Neutrophil (primary cell): Measurements from ENCODE around the gene KCNIP1.

Experiments
- H3K27ac ChIP-seq: fragments of 200-600 bp; sonication (generic); 2 replicates; pipeline ENCODE4 v1.5.1; 2016; ENCODE audit warnings: mild to moderate bottlenecking, moderate library complexity
- H3K27me3 ChIP-seq: fragments of 200-600 bp; sonication (generic); 2 replicates; pipeline ENCODE4 v1.6.0; 2016; ENCODE audit warnings: mild to moderate bottlenecking
- H3K36me3 ChIP-seq: fragments of 200-600 bp; sonication (generic); 2 replicates; pipeline ENCODE4 v1.5.1; 2017
- H3K4me1 ChIP-seq, 2 experiments: fragments of 200-600 bp in 1 of 2; sonication (generic) in 1 of 2; 1 replicate in 1 of 2; 2 replicates in 1 of 2; pipeline versions ENCODE4 v1.5.1 to v1.6.1; 2013 to 2016; ENCODE audit warnings: low read depth in 1 of 2, low read length in 1 of 2, mild to moderate bottlenecking in 1 of 2, moderate library complexity in 1 of 2; ENCODE audit not compliant: control insufficient read depth in 1 of 2, insufficient read depth in 1 of 2
- H3K4me3 ChIP-seq, 2 experiments: fragments of 200-600 bp in 1 of 2; sonication (generic) in 1 of 2; 1 replicate in 1 of 2; 2 replicates in 1 of 2; pipeline ENCODE4 v1.5.1; 2013 to 2016; ENCODE audit warnings: low read depth in 1 of 2, low read length in 1 of 2, mild to moderate bottlenecking in 1 of 2, moderate library complexity in 1 of 2
- H3K9me3 ChIP-seq: fragments of 200-600 bp; sonication (generic); 2 replicates; pipeline ENCODE4 v1.5.1; 2016
- CTCF ChIP-seq: fragments of 200-600 bp; sonication (generic); IDR thresholded peaks from 2 replicates; pipeline ENCODE4 v1.5.1; 2016; ENCODE audit warnings: antibody characterized with exemption

Gene KCNIP1

GRCh38 chr5:170743876-170744212, 240.0 kb downstream of the KCNIP1 start:
- Histone ChIP-seq H3K9me3 (no peaks in the 10 kb centered on the region), H3K4me1 (no peaks in the 10 kb centered on the region), H3K27me3 (peaks cover 60% of the 10 kb centered on the region), H3K36me3 (no peaks in the 10 kb centered on the region), H3K27ac (no peak overlapping the region), H3K4me3 (no peak overlapping the region)
- no peak for TF ChIP-seq CTCF

- no peaks in the 10 kb centered on the region for H3K4me1 ChIP-seq
- TF ChIP-seq CTCF: no peak
- H3K27me3 ChIP-seq: peaks cover 70% of the 10 kb centered on the region
- H3K27ac ChIP-seq: no peak overlapping the region
- H3K9me3 ChIP-seq: no peaks in the 10 kb centered on the region
- no peak overlapping the region for H3K4me3 ChIP-seq
- H3K36me3 ChIP-seq: no peaks in the 10 kb centered on the region
Measured at GRCh38 chr5:170745481-170746071, 241.8 kb downstream of the KCNIP1 start.

GRCh38 chr5:170746075-170746960, 242.5 kb downstream of the KCNIP1 start:
- no peaks in the 10 kb centered on the region for H3K9me3 ChIP-seq
- no peak overlapping the region for H3K4me3 ChIP-seq
- H3K27ac ChIP-seq: no peak overlapping the region
- TF ChIP-seq CTCF: no peak
- no peaks in the 10 kb centered on the region for H3K4me1 ChIP-seq
- no peaks in the 10 kb centered on the region for H3K36me3 ChIP-seq
- H3K27me3 ChIP-seq: peaks cover 77% of the 10 kb centered on the region

GRCh38 chr5:170746961-170747340, 243.1 kb downstream of the KCNIP1 start:
- Histone ChIP-seq H3K9me3 (no peaks in the 10 kb centered on the region), H3K4me3 (no peak overlapping the region), H3K4me1 (no peaks in the 10 kb centered on the region), H3K36me3 (no peaks in the 10 kb centered on the region), H3K27me3 (peaks cover 77% of the 10 kb centered on the region), H3K27ac (no peak overlapping the region)
- no peak for TF ChIP-seq CTCF

GRCh38 chr5:170747357-170747756, 243.5 kb downstream of the KCNIP1 start:
- no peak overlapping the region for H3K27ac ChIP-seq
- H3K4me3 ChIP-seq: no peak overlapping the region
- no peaks in the 10 kb centered on the region for H3K9me3 ChIP-seq
- no peak for TF ChIP-seq CTCF
- peaks cover 75% of the 10 kb centered on the region for H3K27me3 ChIP-seq
- H3K4me1 ChIP-seq: no peaks in the 10 kb centered on the region
- H3K36me3 ChIP-seq: no peaks in the 10 kb centered on the region
